Epidermal melanocyte (primary cell): Measurements from ENCODE around the gene TCOF1.

Experiments used
- DNase-seq: peaks from one replicate; pipeline ENCODE4 v3.0.0; 2011; ENCODE audit warnings: low spot score; ENCODE audit not compliant: insufficient read length

TCOF1 gene

GRCh38 chr5:150350524-150351344, 6.8 kb upstream of the TCOF1 start:
- peak; percentile 51 for DNase-seq

GRCh38 chr5:150352244-150353031, 5.1 kb upstream of the TCOF1 start:
- no peak for DNase-seq

GRCh38 chr5:150353032-150353675, 4.3 kb upstream of the TCOF1 start:
- peak; percentile 57 for DNase-seq

- no peak for DNase-seq
Observed at GRCh38 chr5:150355791-150356190, 1.7 kb upstream of the TCOF1 start.

GRCh38 chr5:150356575-150357294, 762 bp upstream of the TCOF1 start:
- DNase-seq, result no peak

GRCh38 chr5:150358261-150359095, 981 bp downstream of the TCOF1 start:
- no peak for DNase-seq

- DNase-seq, result no peak
Observed at GRCh38 chr5:150361301-150361700, 3.8 kb downstream of the TCOF1 start.

- no peak for DNase-seq
Observed at GRCh38 chr5:150363185-150363584, 5.7 kb downstream of the TCOF1 start.

- DNase-seq, result no peak
Observed at GRCh38 chr5:150364004-150364403, 6.5 kb downstream of the TCOF1 start.

GRCh38 chr5:150368526-150368925, 11.0 kb downstream of the TCOF1 start:
- DNase-seq, result no peak

- no peak for DNase-seq
Observed at GRCh38 chr5:150372639-150373038, 15.1 kb downstream of the TCOF1 start.

- no peak for DNase-seq
Observed at GRCh38 chr5:150374651-150375050, 17.2 kb downstream of the TCOF1 start.

- no peak for DNase-seq
Observed at GRCh38 chr5:150376799-150377771, 19.6 kb downstream of the TCOF1 start.

- DNase-seq, result peak; percentile 48
Observed at GRCh38 chr5:150377964-150378694, 20.6 kb downstream of the TCOF1 start.

- no peak for DNase-seq
Observed at GRCh38 chr5:150384701-150385100, 27.2 kb downstream of the TCOF1 start.

- no peak for DNase-seq
Observed at GRCh38 chr5:150386024-150386855, 28.7 kb downstream of the TCOF1 start.

GRCh38 chr5:150389531-150390266, 32.2 kb downstream of the TCOF1 start:
- no peak for DNase-seq
